GM21723 (cell line): ENCODE results near the gene PTPDC1.

Experiments
- ATAC-seq: cut with Tn5 transposase; IDR thresholded peaks from one replicate; pipeline ENCODE4 v1.9.1; 2021; ENCODE audit warnings: mild to moderate bottlenecking, moderate library complexity; ENCODE audit not compliant: unreplicated experiment

Gene PTPDC1

DNA sequence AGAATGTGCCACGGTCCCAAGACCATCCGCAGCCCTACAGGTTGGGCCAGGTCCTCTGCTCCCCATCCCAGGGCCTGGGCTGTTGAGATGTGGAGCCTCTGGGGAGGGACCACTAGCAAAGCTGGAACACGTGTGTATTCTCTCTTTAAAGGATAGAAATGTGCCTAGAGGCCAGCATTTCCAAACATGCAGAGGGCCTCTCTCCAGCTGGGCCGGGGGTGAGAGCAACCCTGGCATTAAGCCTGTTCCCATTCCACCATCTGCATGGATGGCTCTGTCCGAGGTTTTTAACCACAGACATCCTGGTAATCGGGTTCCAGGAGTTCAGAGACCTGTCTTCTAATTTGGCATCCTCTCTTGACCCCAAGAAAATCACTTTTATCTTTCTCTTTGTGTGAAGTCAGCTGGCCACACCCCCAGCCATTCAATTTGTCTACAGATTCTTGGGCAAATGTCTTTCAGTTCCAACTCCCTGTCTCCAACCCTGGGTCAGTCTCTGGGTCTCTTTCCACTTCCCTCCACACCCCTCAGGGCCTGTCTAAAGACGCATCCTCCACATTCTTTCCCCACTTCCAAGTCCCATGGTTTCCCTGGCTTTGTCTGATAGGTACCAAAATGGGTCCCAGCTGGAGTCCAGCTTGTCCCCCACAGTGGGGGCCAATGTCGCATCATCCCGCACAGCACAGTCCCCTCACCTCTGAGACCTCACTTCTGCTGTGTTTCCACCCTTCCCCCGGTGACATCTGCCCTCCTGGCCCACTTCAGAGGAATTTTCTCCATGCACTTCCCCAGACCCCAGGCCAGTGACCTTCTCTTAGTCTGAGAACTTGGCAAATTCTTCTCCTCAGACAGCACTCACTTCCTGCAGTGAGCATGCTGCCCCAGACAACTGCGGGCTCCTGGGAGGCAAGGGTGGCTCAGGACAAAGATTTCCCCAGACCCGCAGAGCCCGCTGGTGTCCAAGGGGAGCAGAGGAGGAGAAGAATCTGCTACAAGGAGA is 56.8 kb downstream of the PTPDC1 start:
- ATAC-seq = no peak

- no peak for ATAC-seq
Observed at GRCh38 chr9:94142353-94142752, 58.1 kb downstream of the PTPDC1 start.

- ATAC-seq = no peak
Observed at GRCh38 chr9:94144394-94144793, 60.1 kb downstream of the PTPDC1 start.

DNA sequence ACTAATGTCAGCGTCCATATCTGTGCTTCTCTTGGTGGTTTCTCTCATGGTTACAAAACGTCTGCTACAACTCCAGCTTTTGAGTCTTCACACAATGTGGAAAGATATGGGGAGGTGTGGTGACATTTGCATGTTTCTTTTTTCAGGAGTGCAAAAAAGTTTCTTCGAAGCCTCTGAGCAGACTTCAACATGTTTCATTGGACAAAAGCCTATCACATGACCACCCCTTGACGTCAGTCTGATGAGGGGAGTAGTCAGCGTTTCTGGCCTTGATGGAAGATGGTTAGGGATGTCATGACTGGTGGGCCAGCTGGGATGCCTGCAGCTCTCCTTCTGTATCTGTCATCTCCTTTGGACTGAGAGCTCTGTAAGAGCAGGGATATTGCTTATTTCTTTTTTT is 61.4 kb downstream of the PTPDC1 start:
- no peak for ATAC-seq

DNA sequence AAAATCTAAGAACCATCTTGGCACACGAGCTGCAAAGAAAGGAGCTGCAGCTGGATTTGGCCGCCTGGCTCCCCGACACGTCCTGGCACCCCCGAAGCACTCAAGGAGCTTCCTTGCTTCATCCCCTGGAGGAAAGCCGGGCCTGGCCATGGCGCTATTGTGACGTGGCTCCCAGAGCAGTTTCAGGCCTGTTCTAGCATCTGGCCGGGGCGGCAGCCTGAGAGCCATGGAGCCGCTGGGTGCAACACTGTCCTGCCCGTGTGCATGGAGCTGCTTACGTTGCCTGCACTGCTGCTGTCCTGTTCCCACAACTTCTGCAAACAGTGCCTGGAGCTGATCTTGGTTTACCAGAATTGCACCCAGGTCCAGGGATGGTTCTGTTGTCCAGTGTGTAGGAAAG is 63.5 kb downstream of the PTPDC1 start:
- ATAC-seq = no peak

GRCh38 chr9:94148419-94148818 is 64.2 kb downstream of the PTPDC1 start:
- no peak for ATAC-seq

GRCh38 chr9:94149696-94150095 is 65.4 kb downstream of the PTPDC1 start:
- ATAC-seq = no peak

DNA sequence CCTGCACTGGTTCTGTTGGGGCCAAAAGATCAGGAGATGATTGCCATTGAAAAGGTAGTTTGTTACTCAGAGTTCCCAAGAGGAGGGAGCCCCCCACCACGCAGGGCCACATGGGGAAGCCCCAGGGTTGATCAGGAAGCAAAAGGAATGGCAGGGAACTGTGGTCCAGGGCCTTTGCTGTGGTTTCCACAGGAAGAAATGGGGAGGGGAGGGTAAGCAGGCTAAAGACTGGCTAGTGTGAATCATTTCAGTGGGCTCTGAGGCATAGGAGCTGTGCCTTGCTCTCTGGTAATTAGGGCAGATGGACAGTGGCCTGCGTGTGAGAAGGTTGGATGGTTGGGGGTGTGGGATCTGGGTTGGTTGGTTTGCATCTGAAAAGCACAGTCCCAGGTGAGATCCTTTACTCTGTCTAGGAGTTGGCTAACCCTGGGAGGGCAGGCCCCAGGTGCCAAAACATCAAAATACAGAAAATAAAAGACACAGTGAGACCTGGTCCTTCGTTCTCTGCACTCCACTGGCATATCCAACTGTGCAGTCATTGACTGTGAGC is 66.1 kb downstream of the PTPDC1 start:
- ATAC-seq = no peak

GRCh38 chr9:94150890-94151650 is 66.8 kb downstream of the PTPDC1 start:
- no peak for ATAC-seq

DNA sequence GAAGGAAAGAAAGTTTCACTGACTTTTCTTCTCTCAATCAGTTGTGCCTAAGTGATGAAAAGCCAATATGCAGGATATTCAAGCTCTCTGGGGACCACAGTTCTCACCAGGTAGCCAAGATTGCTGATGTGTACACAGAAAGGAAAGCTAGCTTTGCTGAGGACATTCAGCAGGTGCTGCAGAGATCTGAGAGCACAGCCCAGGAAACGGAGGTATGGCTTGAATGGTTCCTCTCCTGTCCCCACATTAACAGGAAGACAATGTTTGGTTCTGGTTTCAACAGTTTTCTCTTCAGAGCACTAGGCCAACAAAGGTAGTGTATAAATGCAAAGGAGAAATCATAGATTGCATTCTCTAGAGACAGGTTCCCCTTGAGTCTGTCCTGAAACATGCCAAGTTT is 69.6 kb downstream of the PTPDC1 start:
- no peak for ATAC-seq

DNA sequence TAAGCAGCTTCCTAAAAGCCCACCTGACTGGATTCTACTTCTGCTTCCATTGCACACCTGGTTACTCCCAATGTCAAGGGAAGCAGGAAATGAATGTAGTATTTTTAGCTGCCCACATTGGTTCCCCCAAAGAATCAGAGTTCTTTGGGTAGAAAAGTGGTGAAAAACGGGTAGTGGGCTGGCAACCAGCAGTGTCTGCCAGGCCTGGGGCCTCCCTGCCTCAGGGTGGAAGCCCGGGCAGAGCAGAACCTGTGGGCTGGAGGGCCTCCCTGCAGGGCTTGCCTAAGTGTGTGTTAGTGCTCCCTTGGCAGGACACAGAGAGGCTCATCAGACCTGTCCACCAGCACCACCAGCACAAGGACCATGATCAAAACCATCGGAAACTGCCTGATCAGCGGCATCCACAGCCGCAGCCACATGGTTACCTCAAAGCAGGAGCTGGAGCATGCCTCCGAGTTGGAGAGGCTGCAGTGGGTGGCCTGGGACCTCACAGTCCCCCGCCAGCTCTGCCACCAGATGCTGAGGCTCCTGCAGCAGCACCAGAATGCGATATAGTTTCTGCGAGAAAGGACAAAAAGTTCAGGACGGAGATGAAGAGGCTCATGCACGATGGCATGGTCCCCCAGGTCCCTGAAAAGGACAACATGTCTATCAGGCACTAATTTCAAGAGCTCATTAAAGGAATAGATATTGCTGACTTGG is 72.2 kb downstream of the PTPDC1 start:
- ATAC-seq = no peak

- ATAC-seq = no peak
Observed at GRCh38 chr9:94157050-94157801, 73.0 kb downstream of the PTPDC1 start.
